Measurements from ENCODE around the gene KRT80. TPM values are rescaled to one million over a fixed set of nuclear protein-coding genes. Genes with fewer than 3 reads are reported as not detected.

Gene KRT80
- polyA plus RNA-seq, 3 donors: 0.18 to 0.52 (median 0.37) TPM

GRCh38 chr12:52211716-52212585 is 20.1 kb upstream of the KRT80 start:
- TF ChIP-seq CTCF (IDR thresholded peaks at IDR 0.05): no peak
- Mint-ChIP-seq H3K4me3 (peak overlapping the region in 1 of 2 donors; percentile 14), H3K27me3 (ENCODE audit: low read depth in 3 of 3) (peaks cover 1 to 4% (median 1%) of the 10 kb centered on the region in 3 donors), H3K9me3 (no peaks in the 10 kb centered on the region), H3K36me3 (peaks cover 0 to 1% of the 10 kb centered on the region in 2 donors), H3K4me1 (peaks cover 59% of the 10 kb centered on the region), H3K27ac (peak overlapping the region in 1 of 7 donors; percentile 18)
- no peak overlapping the region for H3K9ac ChIP-seq (ENCODE audit: insufficient read depth, low read length, poor library complexity, severe bottlenecking)
- no peaks in the 10 kb centered on the region for H3K9me3 ChIP-seq (replicated peaks in 1 of 2; ENCODE audit: control insufficient read depth in 1 of 2, insufficient read depth in 1 of 2, low read length in 2 of 2)
- no peak for DNase-seq
- H3K27ac ChIP-seq (ENCODE audit: low read depth in 1 of 2, low read length in 2 of 2): no peak overlapping the region
- intact Hi-C loops (cut with micrococcal nuclease): no loop called here
- no peaks in the 10 kb centered on the region for H3K27me3 ChIP-seq (ENCODE audit: control insufficient read depth in 2 of 2, insufficient read depth in 2 of 2, low read length in 2 of 2)
- no peaks in the 10 kb centered on the region for H4K20me1 ChIP-seq (ENCODE audit: insufficient read depth, low read length)
- no peak overlapping the region for H3K4me2 ChIP-seq (replicated peaks; ENCODE audit: extremely low read depth, low read length, poor library complexity, severe bottlenecking)
- no peak overlapping the region for H2AFZ ChIP-seq (ENCODE audit: insufficient read depth, low read depth, low read length, poor library complexity, severe bottlenecking)
- no peaks in the 10 kb centered on the region for H3K79me2 ChIP-seq (ENCODE audit: insufficient read depth, low read length)
- peaks cover 22 to 54% of the 10 kb centered on the region in 2 donors for H3K4me1 ChIP-seq (ENCODE audit: control insufficient read depth in 1 of 2, insufficient read depth in 2 of 2, low read length in 2 of 2)
- H3K4me3 ChIP-seq (replicated peaks in 1 of 3; ENCODE audit: low read depth in 2 of 3, low read length in 3 of 3): no peak overlapping the region
- 80% methylated on average over 5 of the region's 13 CpGs for WGBS (ENCODE audit: insufficient coverage)
- H3K36me3 ChIP-seq (replicated peaks in 1 of 2; ENCODE audit: control insufficient read depth in 1 of 2, insufficient read depth in 2 of 2, low read length in 2 of 2): no peaks in the 10 kb centered on the region

- Histone ChIP-seq H3K9ac (ENCODE audit: insufficient read depth, low read length, poor library complexity, severe bottlenecking) (no peak overlapping the region), H3K79me2 (ENCODE audit: insufficient read depth, low read length) (no peaks in the 10 kb centered on the region), H3K27me3 (ENCODE audit: control insufficient read depth in 2 of 2, insufficient read depth in 2 of 2, low read length in 2 of 2) (no peaks in the 10 kb centered on the region), H2AFZ (ENCODE audit: insufficient read depth, low read depth, low read length, poor library complexity, severe bottlenecking) (no peak overlapping the region), H3K4me2 (replicated peaks; ENCODE audit: extremely low read depth, low read length, poor library complexity, severe bottlenecking) (no peak overlapping the region), H3K9me3 (replicated peaks in 1 of 2; ENCODE audit: control insufficient read depth in 1 of 2, insufficient read depth in 1 of 2, low read length in 2 of 2) (no peaks in the 10 kb centered on the region), H3K4me1 (ENCODE audit: control insufficient read depth in 1 of 2, insufficient read depth in 2 of 2, low read length in 2 of 2) (peaks cover 22 to 56% of the 10 kb centered on the region in 2 donors), H3K4me3 (replicated peaks in 1 of 3; ENCODE audit: low read depth in 2 of 3, low read length in 3 of 3) (no peak overlapping the region), H3K36me3 (replicated peaks in 1 of 2; ENCODE audit: control insufficient read depth in 1 of 2, insufficient read depth in 2 of 2, low read length in 2 of 2) (no peaks in the 10 kb centered on the region), H4K20me1 (ENCODE audit: insufficient read depth, low read length) (no peaks in the 10 kb centered on the region), H3K27ac (ENCODE audit: low read depth in 1 of 2, low read length in 2 of 2) (peak overlapping the region in 1 of 2 donors; percentile 39)
- 80% methylated on average over 6 of the region's 10 CpGs for WGBS (ENCODE audit: insufficient coverage)
- Mint-ChIP-seq H3K9me3 (no peaks in the 10 kb centered on the region), H3K4me1 (peaks cover 61% of the 10 kb centered on the region), H3K27ac (peak overlapping the region in 5 of 7 donors; percentile 8 to 73 (median 58)), H3K4me3 (peak overlapping the region in 1 of 2 donors; percentile 14), H3K36me3 (peaks cover 0 to 2% of the 10 kb centered on the region in 2 donors), H3K27me3 (ENCODE audit: low read depth in 3 of 3) (peaks cover 1 to 4% (median 1%) of the 10 kb centered on the region in 3 donors)
- no peak for DNase-seq
- intact Hi-C loops (cut with micrococcal nuclease): no loop called here
- no peak for TF ChIP-seq CTCF (IDR thresholded peaks at IDR 0.05)
Observed at GRCh38 chr12:52210925-52211650, 19.3 kb upstream of the KRT80 start.
